Cerebellar cortex (tissue), 1 donor: ENCODE data around the gene CYB561D2.

ENCODE experiments used
- DNase-seq: peaks from one replicate; pipeline ENCODE4 v3.0.0-alpha.2; 2015; ENCODE audit warnings: low spot score

The CYB561D2 gene

DNA sequence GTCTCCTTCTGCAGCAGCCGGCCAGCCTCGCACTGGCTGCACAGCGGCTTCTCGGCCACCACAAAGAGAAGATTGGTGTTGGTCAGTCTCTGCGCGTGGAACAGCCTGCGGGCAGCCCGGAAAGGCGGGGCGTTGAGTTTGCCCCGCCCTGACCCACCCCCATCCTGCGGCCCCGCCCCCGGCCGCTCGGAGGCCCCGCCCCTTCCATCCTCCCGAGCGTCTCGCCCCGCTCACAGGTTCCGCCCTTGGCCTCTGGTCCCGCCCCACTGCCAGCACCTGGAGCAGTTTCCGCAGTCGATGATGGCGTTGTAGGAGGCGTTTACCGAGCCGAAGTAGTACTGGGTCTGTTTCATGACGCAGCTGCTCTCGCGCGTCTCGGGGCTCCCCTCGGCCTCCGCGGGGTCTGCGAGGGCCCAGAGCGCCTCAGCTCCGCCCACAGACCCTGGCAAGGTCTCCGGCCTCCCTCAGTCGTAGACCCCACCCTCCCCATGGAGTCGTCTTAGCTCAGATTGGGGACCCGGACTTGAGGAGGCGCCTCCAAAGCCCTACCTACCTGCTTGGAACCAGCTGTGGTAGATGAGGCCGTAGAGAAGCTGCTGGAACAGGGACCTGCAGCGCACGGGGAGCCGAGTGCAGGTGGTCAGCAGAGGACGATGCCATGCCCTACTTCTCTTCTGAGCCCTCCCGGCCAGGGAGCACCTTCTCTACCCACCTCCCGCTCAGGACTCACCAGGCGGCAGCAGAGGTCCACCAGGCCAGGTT is 14.6 kb downstream of the CYB561D2 start:
- peak; percentile 36 for DNase-seq

DNA sequence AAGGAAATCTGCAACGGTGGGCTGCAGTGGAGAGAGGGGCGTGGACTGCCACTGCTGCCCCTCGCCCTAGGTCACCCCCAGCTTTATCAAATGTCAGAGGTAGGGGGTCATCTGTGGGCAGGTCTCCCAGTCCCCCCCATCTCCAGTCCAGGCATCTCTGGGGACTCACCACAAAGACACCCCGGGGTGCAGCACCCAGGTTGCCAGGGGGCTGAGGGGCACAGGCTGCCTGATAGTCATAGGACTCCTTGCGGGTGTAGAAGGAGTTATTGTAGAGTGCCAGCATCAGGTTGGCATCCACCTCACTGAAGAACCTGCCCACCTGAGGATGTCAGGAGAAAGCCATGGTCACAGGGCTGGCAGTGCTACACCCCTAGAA is 15.2 kb downstream of the CYB561D2 start:
- DNase-seq = no peak

DNA sequence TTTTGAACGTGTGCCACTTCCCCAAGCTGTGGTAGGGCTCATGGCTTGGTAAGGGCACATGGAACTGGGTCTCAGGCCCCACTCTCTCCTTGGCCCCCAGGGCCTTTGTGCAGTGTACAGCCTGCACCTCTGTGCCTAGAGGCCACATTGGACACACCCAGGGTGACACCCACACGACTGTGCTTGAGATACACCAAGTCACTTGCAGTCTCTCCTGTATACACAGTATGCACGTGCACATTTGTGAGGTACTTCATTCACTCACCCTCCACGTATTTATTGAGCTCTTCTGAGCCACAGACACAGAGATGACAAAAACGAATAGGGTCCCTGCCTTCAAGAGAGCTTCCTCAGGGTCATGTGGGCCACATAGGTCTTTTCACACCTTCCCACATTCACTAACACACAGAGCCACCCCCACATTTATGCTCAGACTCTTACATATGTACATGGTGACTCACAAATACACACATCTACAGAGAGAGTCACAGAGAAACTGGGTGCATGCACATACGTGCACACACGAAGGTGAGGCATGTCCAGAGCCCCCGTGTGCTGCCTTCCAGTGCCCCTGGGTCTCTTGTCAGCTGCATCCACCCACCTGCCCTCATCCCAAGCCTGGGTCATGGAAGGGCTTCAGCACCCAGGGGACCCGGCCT is 18.5 kb downstream of the CYB561D2 start:
- DNase-seq = no peak

DNA sequence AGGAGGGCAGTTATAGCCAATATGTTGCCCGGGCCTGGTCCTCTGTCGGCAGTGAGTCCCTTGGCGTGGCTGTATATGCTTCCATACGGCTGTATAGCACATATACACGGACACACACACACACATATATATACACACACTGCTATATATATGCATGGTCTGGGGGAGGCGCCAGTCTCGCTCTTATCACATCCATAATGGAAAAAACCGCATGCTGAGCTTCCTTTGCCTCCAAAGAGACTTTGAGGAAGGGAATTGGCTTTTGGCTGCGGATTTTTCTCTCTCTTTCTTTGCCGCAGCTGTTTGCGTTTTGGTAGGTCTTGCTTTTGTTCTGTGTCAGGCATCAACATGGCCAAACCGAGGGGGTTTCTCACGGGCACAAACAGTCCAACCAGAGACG is 19.9 kb downstream of the CYB561D2 start:
- peak; percentile 35 for DNase-seq

DNA sequence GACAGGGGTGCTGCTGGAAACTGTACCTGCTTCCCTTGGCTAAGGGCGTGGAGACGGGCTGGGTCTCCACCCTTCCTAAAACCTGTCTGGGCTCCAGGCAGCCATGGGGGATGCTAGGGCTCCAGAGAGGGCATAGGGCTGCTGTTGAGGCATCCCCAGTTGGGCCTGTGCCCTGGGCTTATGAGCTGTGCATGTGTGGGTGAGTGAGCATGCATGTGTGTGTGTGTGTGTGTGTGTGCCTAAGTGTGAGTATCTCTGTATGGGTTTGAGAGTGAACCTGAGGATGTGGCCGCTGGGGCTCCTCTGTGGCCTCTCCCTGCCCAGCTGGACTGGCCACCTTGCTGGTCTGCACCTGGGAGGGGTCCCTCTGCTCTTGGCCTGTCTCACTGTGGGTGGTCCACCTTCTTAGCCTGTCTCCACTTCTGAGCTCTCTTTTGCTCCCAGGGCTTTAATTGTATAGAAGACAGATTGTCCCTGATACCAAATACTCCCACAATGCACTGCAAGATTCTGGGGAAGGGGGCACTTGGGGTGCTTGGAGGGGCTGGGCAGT is 20.5 kb downstream of the CYB561D2 start:
- DNase-seq = no peak

DNA sequence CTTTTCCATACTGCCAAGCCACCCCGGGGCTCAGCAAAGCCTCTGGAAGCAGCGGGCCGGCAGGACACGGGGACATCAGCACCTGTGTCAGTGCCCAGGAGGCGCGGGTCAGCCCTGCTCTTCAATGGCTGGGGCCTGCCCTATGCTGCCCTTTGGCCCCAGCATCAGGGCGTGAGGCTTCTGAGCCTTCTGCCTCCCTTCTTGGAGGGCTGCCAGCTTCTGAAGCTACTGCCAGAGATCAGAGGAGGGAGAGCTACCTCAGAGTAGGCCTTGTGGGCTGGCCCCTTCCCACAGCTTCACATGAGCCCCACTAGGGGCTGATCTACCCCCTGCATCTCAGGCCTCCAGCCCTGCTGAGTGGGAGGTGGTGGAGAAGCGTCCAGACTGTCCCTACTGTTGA is 21.7 kb downstream of the CYB561D2 start:
- no peak for DNase-seq

DNA sequence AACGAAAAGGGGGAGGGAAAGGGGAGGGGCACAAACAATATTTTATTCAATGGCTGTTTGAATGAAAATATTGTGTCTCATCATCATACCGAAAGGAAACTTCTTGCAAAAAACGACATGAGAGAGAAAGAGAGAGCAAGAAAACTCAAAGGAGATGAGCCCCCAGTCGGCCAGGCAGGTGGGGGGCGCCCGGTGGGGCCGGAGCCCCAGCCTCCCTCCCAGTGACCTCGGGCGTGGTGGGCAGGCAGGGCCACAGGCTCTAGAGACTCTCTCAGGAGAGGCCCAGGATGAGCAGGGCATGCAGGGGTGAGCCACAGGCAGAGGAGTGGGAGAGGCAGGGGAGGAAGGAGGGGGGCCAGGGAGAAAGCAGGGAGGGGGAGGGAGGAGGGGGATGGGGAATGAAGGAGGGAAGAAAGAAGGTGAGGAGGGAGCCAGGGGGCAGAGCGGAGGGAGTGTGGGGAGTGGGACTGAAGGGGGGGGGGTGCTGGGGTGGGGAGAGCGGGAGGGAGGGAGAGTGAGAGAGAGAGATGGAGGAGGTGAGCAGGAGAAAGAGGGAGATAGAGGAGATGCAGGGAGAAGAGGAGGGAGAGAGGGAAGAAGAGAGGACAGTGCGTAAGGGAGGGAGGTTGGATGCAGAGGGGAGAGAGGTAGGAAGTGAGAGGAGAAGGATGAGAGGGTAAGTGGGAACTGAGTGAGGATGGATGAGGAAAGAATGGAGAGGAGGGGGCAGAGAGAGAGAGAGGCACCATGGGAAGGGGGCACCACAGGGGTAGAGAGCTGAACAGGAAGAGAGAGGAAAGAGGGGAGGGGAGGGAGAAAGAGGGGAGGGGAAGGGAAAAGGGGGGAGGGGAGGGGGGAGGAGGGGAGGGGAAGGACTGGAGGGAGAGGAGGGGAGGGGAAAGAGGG is 22.7 kb downstream of the CYB561D2 start:
- DNase-seq = no peak

DNA sequence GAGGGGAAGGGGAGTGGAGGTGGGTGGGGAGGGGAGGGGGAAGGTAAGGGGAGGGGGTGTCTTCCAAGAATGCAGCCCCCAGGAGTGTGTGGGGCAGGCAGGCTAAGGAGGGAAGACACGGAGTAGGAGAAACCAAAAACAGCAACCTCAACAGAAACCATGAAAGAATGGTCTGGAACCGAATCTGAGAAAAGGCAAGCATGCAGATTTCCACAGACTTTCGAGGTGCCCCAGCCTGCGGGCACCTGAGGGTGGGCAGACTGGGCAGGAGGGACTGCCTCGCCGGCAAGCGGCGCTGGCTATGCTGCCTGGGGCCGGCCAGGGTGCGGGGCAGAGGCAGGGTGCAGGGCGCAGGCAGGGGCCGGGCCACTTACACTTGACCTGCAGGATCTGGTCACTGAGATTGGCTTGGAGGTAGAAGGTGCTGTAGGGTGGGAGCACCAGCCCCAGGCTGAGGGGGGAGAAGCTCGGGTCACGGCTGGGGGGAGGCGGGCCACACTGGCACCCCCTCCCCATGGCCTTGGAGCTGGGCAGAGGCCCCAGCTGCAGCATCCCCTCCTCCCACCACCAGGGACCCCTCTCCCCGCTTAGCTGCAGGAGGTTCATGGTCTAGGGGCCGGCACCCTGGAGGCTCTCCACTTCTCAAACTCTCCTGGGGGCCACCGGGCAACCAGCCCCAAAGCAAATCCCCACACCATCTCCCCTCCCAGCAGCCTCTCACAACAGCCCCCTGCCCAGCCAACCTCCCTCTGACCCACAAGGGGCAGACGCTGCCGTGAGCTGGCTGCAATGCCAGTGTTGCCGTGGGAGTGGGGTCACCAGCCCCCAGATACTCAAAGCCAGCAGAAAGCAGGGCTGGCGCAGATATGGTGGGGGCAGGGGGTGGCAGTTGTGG is 23.9 kb downstream of the CYB561D2 start:
- DNase-seq = no peak

DNA sequence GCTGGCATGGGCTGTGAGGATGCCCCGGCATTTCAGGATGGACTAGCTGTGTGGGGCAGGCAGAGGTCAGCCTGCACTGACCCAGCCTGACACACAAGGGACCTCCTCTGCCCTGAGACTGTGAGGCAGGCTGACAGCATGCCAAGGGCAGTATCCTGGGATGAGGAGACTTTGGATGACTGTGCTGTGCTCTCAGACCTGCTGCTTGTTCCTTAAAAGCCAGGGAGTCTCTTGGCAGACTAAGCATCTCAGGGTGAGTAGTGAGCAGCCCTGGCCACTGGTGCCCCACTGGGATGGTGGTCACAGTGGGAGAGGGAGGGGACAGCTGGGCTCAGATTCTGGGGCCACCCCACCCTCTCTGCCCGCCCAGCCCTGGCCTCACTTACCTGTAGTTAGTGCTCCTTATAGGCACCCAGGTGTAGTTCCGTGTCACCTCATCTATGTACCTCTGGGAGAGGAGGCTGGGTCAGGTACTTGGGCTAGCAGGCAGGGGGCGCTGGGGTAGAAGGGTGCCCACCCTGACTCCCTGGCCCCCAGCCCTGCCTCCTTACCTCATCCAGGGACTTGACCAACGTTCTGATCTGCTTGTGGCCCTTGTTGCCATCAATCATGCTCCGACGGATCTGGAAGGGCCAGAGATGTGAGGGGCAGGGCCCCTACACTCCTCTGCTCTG is 24.7 kb downstream of the CYB561D2 start:
- no peak for DNase-seq

DNA sequence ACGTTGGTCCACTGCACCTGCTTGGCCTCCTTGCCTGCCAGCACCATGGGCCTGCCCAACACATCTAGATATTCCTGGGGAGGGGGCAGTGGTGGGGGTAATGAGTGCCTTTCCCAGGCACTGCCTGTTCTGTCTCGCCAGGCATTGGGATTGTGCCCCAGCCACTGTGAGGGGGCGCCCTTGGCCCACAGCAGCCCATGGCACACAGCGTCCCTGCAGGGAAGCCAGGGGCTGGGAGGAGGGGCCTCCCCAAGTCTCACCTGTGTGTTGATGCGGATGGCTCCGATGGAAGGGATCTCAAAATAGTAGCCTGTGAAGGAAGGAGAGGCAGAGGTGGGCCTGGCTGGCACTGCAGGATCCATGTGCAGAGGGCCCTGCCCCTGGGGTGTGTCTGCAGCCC is 27.4 kb downstream of the CYB561D2 start:
- no peak for DNase-seq

DNA sequence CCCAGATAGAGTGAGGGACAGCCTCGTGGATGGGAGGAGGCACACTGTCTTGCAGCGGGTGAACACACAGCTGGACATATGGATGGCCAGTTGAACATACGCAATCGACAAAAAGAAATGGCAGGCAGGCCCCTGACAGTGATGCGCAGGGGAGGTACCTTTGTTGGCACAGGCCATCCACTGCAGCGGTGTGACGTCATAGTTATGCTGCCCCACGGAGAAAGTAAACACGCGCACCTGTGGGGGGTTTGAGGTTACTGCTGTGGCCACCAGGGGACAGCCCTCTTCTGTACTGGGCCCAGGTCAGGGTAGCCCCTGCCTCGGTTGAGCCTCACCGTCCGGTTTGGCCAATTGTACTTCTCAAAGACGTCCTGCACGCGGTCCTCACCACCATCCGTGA is 28.1 kb downstream of the CYB561D2 start:
- no peak for DNase-seq

DNA sequence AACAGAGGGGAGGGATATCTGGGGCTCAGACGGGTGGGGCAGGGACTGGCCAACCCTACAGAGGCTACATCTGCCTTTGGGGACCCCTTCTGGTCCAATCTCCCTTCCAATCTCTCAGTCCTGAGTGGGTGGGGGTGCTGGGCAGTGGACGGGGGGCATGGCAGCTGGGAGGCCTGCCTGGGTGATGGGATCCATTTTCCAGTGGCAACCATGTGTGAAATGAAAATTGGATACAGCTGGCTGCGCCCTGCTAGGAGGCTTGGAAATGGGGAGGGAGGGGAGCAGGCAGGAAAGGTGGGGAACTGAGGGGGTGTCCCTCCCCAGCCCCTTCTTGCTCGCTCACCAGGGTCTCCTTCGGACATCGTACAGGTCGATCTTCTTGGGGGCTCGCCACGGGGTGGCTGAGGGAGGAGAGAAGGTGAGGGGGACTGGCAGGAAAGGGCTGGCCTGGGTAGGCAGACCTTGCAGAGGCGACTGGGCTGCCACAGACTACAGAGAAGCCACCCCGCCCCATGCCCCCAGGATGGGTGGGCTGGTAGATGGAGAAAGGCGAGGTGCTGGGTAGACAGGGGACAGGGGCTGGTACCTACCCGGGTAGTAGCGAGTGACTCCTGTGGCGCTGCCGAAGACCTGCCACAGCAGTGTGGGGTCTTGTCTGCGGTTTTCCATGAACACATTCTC is 29.9 kb downstream of the CYB561D2 start:
- no peak for DNase-seq

DNA sequence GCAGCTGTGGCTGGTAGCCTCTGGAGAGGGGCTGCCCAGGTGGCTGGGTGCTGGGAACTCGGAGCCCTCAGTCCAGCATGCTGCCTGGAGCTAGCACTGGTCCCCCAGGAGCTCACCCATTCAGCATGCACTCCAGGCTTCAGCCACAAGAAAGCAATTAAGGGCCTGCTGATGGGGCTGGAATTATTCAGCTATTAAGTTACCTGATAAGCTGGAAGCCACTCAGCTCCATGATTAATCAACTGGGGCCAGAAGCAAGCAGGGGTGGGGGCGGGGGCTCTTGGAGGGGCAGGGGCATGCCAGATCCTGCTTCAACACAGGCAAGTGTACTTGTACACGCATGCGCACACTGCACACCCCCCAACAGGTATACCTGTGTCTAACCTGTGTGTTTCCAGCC is 30.7 kb downstream of the CYB561D2 start:
- DNase-seq = no peak

DNA sequence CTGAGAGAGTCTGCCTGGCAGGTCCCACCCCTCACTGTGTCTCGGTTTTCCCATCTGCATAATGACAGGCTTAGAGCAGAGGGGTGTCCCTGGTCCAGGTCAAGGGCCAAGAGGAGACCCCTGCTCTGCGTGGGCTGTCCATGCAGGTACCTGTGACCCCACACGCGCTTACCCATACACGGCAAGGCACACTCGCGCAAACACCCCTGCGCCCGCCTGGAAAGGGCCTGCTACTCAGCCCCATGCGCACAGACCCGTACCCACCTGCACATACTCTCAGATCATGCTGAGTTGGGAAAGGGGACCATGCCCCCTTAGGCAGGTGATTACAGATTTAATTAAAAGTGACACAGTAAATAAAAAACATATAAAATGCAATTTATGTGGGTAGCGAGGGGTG is 32.1 kb downstream of the CYB561D2 start:
- no peak for DNase-seq

DNA sequence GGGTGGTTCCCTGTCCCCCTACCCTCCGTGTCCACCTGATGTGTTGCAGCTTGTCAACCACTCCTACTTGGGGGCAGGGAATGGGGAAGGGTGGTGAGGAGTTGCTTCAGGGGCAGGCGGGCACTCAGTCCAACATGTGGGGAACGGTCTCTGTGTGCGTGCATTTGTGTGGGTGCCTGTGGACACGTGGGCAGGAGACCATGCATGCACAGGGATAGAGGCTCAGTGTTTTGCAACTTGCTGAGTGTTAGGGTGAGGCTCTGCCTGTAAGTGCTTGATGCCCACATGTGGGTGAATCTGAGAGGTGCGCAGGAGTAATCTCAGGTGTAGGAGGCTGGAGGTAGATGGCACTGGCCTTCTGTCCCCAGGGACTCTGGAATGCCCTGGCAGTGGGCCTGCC is 33.1 kb downstream of the CYB561D2 start:
- no peak for DNase-seq

DNA sequence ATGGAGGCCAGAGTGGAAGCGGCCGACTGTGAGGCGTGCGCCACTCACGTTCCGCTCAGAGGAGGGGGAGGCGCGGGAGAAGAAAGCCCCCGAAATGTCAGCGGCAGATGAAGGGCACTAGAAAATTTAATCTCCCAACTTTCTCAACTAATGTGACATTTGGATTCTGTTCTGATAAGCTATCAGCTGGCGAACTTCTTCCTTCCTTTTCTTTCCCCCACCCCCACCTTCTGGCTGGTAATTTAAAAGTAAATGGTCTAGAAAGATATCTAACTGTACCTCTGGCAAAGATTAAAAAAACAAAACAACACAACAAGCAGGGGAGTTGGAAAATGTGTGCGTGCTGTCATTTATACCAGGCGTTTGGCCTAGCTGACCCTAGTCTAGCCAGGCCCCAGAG is 35.1 kb downstream of the CYB561D2 start:
- DNase-seq = no peak

DNA sequence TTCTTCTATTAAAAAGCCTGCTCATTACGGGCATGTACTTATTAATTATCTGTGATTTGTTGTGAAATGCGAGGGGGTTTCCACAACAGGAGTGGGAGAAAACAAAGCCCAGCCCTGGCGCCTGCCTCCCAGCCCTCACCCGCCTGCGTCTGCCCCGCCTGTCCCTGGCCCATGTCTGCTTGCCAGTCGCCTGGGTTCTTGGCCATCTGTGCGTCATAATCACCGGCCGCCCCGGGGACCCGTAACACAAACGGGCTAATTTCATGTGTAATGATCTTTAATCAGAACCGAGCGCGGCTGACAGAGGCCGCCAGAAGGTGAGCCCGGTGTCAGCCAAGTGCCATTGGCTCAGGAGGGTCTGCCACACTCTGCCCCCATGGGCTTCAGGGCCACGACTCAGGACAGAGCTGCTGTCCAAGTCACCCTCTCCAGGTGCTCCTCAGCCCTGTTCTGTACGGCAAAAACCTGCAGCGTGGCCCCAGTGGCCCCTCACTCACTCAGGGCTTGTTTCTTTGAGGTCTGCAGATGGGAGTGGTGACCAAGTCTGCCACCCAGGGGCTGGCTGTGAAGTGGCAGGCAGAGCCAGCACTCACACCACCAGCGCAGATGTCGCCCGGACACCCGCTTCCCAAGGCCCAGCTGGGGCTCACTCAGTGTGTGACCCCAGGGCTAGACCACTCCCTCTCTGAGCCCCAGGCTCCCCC is 37.5 kb downstream of the CYB561D2 start:
- DNase-seq = peak; percentile 60

DNA sequence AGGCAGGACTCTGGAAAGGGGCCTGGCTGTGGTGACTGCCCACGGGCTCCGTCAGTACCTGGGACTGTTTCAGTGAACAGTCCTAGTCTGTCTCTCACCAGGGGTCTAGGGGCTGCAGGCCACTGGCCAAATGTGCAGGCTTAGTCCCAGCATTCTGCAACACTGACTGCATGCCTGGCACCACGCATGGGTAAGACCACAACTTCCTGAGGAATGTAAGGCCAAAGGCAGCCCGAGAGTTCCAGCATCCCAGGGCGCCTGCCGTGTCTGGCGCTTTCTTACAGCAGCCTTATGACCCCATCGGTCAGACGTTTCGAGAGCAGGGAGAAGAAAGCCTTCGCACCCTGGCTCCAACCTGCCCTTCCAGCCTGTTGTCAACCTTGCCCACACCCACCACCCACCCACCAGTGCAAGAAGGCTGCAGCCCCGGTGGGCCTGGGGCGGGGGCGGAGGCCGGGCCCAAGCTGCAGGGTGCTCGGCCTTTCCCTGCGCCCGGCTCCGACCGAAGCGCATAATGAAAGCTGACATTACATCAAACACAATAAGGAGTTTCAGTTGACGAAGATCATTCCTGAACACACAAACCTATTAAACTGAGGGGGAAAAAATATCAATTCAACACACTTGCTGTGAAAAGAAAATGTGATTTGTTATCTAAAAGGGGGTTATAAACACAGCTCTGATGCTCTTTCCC is 38.2 kb downstream of the CYB561D2 start:
- DNase-seq = no peak

DNA sequence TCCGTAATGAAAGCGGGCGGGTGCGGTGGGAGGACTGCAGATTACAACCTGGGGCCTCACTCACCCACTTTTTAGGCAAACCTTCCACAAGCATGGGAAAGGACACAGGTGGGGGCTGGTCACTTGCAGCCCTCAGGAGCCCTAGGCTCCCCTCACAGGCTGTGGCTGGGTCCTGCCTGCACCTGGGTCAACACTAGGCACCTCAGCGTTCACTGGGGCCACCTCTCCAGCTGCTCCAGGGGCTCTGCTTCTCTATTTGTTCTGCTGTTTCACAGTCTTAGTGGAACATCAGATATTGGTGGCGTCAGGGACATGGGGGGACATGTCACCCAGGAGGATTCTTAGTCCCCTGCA is 38.7 kb downstream of the CYB561D2 start:
- no peak for DNase-seq
